Natural killer cell treated with Interleukin-12 subunit alpha and Interleukin-12 subunit beta and Interleukin-15 and Interleukin-18, amount 100 ng/mL, for 72 hours (primary cell): ENCODE results near the gene CLDN5. TPM values are rescaled to one million over a fixed set of nuclear protein-coding genes. Genes with fewer than 3 reads are reported as not detected.
A peak's percentile ranks its signal among the peaks of the same experiment; 100 is the strongest.

Experiments used
- ATAC-seq, 2 donors: fragments of 150-1000 bp; cut with Tn5 transposase in 1 of 2; sonication (Bioruptor Pico), chemical (Tn5 transposase) in 1 of 2; 2 replicates each; pipeline ENCODE4 v1.10.0; 2021
- DNase-seq: peaks from one replicate; pipeline ENCODE4 v3.0.0; 2022; ENCODE audit warnings: low spot score
- H3K27ac Mint-ChIP-seq, 2 donors: 1 replicate in 1 of 2; 2 replicates in 1 of 2; pipeline ENCODE4 v1.8.0; 2022; ENCODE audit warnings: mixed read lengths in 2 of 2, mild to moderate bottlenecking in 1 of 2, moderate library complexity in 1 of 2
- H3K27me3 Mint-ChIP-seq, 2 donors: 1 replicate in 1 of 2; 2 replicates in 1 of 2; pipeline ENCODE4 v1.8.0; 2022; ENCODE audit warnings: mixed read lengths in 2 of 2
- H3K36me3 Mint-ChIP-seq: one replicate; pipeline ENCODE4 v1.8.0; 2022; ENCODE audit warnings: mixed read lengths
- H3K4me1 Mint-ChIP-seq, 2 donors: 1 replicate in 1 of 2; 2 replicates in 1 of 2; pipeline ENCODE4 v1.8.0; 2022; ENCODE audit warnings: low read depth in 2 of 2, mixed read lengths in 2 of 2, mild to moderate bottlenecking in 1 of 2
- H3K4me3 Mint-ChIP-seq: one replicate; pipeline ENCODE4 v1.8.0; 2022; ENCODE audit warnings: mixed read lengths
- H3K9me3 Mint-ChIP-seq: 2 replicates; pipeline ENCODE4 v1.8.0; 2022; ENCODE audit warnings: mixed read lengths
- total RNA-seq, 2 donors: library from RNA; stranded (reverse); gene quantifications; one replicate each; pipeline ENCODE4 v1.2.3, GENCODE V29; 2022

The CLDN5 gene
- total RNA-seq, 2 donors from 2014 or later, result not detected

DNA sequence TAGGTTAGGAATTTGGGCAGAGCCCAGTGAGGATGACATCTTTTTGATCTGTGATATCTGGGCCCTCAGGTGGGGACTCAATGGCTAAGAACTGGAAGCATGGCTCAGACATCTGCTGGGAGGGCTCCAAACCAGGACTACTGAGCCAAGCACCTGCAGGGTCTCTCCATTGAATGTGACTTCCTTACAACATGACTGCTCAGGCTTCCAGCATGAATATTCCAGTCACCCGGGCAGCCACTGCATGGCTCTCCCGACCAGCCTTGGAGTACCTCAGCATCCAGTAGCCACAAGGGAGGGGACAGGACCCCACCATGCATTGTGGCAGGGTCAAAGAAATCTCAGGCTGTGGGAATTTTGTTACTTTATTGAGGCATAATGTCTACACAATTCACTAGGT is 35.9 kb downstream of the CLDN5 start:
- H3K4me3 Mint-ChIP-seq, result no peak overlapping the region
- DNase-seq, result no peak
- no peaks in the 10 kb centered on the region for H3K27me3 Mint-ChIP-seq
- ATAC-seq, result peak in 1 of 2 donors; percentile 43
- no peaks in the 10 kb centered on the region for H3K9me3 Mint-ChIP-seq
- peaks cover 31% of the 10 kb centered on the region for H3K36me3 Mint-ChIP-seq
- H3K27ac Mint-ChIP-seq, result no peak overlapping the region
- H3K4me1 Mint-ChIP-seq, result peaks cover 3 to 6% of the 10 kb centered on the region in 2 donors

DNA sequence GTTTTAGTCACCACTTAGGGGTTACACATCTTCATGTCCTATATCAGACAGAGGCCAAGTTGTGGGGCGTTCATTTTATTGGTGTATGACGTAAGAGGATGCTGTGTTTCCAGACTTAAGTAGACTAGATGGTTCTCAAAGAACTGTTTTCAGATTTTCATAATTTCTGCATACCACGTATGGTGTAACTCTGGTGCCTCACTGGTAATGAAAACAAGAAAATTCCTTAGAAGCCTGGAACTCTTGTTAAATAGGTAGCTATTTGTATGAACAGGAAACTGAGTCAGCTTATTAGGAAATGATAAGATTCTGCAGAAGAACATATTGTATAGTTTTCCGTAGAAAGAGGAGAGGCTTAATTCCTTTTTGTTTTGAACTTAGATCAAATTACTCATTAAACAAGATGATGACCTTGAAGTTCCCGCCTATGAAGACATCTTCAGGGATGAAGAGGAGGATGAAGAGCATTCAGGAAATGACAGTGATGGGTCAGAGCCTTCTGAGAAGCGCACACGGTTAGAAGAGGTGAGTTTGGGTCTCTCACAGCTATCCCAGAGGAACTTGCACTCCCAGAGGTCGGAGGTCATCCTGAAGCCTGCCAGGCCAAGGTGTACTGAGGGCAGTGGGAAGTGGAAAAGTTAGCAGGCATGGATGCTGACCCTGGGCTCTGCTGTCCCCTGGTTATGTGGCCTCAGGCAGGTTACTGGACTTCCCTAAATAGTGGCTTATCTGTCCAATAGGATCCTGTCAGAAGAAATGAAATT is 40.5 kb downstream of the CLDN5 start:
- no peak overlapping the region for H3K27ac Mint-ChIP-seq

DNA sequence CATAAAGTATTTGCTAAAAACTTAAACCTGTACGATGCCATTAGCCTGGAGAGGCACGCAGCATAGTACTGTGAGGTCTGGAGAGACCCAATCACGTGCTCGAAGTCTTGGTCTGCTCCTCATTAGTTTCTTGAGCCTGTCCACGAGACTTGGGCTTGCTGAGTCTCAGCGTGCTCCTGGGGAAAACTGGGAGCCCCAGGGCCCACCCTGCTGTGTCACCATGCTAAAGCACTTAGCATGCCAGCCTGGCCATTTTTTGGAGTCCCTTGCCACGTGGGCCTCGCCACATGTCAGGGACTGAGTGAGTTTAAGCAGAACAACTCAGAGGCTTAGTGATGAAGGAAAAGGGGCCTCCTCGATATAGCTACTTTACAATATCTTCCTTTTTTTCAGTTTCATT is 41.9 kb downstream of the CLDN5 start:
- Mint-ChIP-seq H3K4me1 (peaks cover 21% of the 10 kb centered on the region in 2 donors), H3K27ac (no peak overlapping the region), H3K4me3 (no peak overlapping the region), H3K36me3 (peaks cover 20% of the 10 kb centered on the region), H3K27me3 (no peaks in the 10 kb centered on the region), H3K9me3 (no peaks in the 10 kb centered on the region)
- DNase-seq (no peak), ATAC-seq (no peak)

More for the DNA sequence above, 40.5 kb downstream of the CLDN5 start:
- DNase-seq (no peak), ATAC-seq (no peak)
- H3K9me3 Mint-ChIP-seq, result no peaks in the 10 kb centered on the region
- no peaks in the 10 kb centered on the region for H3K27me3 Mint-ChIP-seq
- H3K36me3 Mint-ChIP-seq, result peaks cover 20% of the 10 kb centered on the region
- H3K4me1 Mint-ChIP-seq, result peaks cover 10 to 12% of the 10 kb centered on the region in 2 donors
- H3K4me3 Mint-ChIP-seq, result no peak overlapping the region

DNA sequence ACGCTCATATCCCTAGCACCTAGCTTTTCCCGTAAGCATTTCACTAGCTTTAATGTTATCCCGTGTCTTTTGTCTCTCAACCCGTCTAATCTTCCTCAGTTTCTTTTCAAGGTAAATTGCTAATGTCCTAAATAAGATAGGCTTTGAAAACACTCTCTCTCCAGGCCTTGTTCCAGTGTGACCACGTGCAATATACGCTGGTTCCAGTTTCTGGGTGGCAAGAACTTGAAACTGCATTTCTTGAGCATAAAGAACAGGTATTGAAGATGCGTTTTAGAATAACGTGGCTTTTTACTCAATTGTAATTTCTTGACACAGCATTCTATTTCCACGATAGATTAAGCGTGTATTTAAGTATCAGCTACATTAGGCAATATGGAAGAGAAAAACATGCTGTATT is 43.4 kb downstream of the CLDN5 start:
- Mint-ChIP-seq H3K27ac (peak overlapping the region in 1 of 2 donors; percentile 95), H3K4me3 (peak overlapping the region; percentile 99), H3K36me3 (peaks cover 20% of the 10 kb centered on the region), H3K27me3 (no peaks in the 10 kb centered on the region), H3K9me3 (no peaks in the 10 kb centered on the region), H3K4me1 (peaks cover 29 to 30% of the 10 kb centered on the region in 2 donors)
- DNase-seq (no peak), ATAC-seq (no peak)

DNA sequence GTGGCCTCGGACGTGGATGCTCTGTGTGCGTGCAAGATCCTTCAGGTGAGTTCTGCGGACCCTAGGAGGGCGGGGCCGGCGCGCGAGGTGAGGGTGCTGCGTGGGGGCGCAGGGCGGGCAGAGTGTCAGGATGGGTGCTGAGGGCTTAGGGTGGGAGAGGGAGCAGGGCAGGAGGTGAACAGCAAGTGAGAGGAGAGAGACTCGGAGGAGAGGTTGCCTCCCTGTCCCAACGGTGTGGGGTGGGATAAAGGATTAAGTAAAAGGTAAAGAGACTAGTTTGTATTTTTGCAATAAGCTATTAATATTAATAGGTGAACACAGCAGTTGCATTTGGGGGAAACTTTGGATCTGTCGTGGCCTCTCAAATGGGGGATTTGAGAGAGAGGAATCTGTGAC is 44.0 kb downstream of the CLDN5 start:
- Mint-ChIP-seq H3K4me3 (peak overlapping the region; percentile 99), H3K27ac (peak overlapping the region; percentile 95 to 100), H3K9me3 (no peaks in the 10 kb centered on the region), H3K36me3 (peaks cover 17% of the 10 kb centered on the region), H3K27me3 (no peaks in the 10 kb centered on the region), H3K4me1 (peaks cover 30 to 33% of the 10 kb centered on the region in 2 donors)
- DNase-seq (no peak), ATAC-seq (no peak)

DNA sequence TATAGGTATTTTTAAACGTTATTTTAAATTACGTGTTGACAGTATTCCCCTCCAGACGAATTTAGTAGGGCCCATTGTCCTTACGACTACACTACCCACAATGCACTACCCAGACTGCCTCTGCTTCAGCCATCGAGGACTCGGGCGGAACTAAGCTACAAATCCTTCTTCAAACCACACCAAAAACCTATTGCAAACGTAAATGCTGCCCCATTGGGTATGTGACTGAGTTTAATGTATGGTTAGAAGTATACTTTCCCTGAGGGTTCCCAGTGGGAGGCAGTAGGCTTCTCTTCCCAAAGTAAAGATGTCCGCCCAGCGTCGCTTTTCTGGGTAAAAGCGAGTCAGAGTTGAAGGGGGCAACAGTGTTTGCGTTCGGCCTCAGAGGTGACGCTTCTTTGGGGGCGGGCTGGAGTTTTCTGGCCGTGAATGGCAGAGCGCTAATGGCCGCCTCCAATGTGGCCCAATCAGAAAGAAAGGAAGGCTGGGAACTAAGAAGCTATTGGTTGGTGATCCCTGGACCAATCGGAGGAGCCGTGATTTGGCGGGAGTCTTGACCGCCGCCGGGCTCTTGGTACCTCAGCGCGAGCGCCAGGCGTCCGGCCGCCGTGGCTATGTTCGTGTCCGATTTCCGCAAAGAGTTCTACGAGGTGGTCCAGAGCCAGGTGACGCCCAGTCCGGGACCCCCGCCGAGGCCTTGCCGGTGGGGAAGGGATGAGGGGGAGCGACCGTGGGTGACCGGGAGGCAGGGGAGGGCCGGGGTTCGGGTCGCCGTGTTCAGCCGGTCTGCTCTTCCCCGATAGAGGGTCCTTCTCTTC is 44.6 kb downstream of the CLDN5 start, which contains the start of gene CDC45:
Gene CDC45 (plus strand): TSS at position 566 of the 818 bp plus-strand sequence. CDS start 49 bp downstream, at position 615.
- peaks cover 11% of the 10 kb centered on the region for H3K36me3 Mint-ChIP-seq
- peak within 1 kb of the TSS; percentile 99 for H3K4me3 Mint-ChIP-seq
- ATAC-seq, result peak; percentile 95 to 96
- peak within 1 kb of the TSS; percentile 95 to 100 for H3K27ac Mint-ChIP-seq
- no peaks in the 10 kb centered on the region for H3K9me3 Mint-ChIP-seq
- peaks cover 30 to 33% of the 10 kb centered on the region in 2 donors for H3K4me1 Mint-ChIP-seq
- DNase-seq, result peak; percentile 96
- H3K27me3 Mint-ChIP-seq, result no peaks in the 10 kb centered on the region

DNA sequence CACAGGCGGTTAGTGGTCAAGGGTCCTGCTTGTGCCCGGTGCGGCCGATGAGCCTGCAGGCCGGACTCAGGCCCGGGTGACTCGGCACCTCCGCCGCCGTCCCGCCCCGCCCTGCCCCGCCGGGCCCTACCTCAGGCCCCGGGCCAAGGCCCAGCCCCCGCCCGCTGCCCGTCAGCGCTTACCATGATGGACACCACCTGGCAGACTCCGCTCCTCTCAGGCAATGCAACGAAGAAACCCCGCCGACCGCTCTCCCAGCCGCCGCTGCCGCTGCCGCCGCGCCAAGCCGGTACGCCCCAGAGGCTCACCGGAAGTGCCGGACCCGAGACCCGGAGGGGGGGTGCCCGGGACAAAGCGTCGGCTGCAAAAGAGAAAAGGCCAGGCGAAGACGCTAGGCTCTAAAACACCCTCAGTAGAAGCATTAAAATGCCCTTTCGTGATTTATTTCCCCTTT is 45.3 kb downstream of the CLDN5 start, which contains the start of gene UFD1:
Gene UFD1 (minus strand): TSS at position 293 of the 454 bp plus-strand sequence. CDS start 108 bp downstream, at position 185.
- ATAC-seq (peak; percentile 75 to 80), DNase-seq (peak; percentile 90)
- Mint-ChIP-seq H3K4me1 (peaks cover 30 to 35% of the 10 kb centered on the region in 2 donors), H3K27me3 (no peaks in the 10 kb centered on the region), H3K4me3 (peak within 1 kb of the TSS; percentile 99), H3K9me3 (no peaks in the 10 kb centered on the region), H3K36me3 (peaks cover 10% of the 10 kb centered on the region), H3K27ac (peak within 1 kb of the TSS; percentile 95 to 100)

DNA sequence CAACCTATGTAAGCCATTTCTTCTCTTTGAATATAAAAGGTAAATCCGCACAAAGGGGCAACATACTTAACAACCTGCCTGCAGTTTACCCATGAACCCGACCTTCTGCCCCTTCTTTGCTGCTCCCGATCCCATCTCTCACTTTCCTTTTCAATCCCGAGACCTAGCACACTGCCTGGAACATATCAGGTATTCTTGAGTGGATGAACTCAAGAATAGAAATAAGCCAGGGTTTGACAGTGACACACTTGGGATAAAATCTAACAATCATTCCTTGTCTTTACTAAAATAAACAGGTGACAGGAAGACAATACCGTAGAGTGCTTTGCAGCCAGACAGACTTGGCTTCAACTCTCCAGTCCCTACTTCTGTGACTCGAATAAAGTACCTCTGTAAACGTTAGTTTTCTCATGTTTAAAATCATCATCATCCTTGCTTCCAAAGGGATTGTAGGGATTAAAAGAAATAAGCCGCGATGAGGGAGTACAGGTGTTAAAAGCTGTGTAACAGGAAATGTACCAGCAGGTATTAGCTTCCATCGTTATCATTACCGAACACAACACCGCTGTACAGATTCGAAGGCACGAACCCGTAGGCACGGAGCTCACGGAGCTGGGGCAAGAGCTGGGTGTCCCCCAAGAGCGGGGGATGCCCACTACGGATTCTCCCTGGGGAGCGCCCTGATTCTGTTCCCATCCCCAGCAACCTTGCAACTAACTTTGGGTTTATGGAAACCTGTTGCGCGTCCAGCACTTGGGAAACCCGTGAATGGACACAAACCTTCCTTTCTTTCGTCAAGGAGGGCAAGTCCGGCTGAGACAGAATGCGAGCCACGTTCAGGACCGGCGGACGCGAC is 45.9 kb downstream of the CLDN5 start:
- no peak for ATAC-seq
- no peaks in the 10 kb centered on the region for H3K9me3 Mint-ChIP-seq
- H3K4me1 Mint-ChIP-seq, result peaks cover 30 to 36% of the 10 kb centered on the region in 2 donors
- peaks cover 4% of the 10 kb centered on the region for H3K36me3 Mint-ChIP-seq
- H3K4me3 Mint-ChIP-seq, result peak overlapping the region; percentile 99
- no peaks in the 10 kb centered on the region for H3K27me3 Mint-ChIP-seq
- no peak for DNase-seq
- peak overlapping the region; percentile 80 to 95 for H3K27ac Mint-ChIP-seq

DNA sequence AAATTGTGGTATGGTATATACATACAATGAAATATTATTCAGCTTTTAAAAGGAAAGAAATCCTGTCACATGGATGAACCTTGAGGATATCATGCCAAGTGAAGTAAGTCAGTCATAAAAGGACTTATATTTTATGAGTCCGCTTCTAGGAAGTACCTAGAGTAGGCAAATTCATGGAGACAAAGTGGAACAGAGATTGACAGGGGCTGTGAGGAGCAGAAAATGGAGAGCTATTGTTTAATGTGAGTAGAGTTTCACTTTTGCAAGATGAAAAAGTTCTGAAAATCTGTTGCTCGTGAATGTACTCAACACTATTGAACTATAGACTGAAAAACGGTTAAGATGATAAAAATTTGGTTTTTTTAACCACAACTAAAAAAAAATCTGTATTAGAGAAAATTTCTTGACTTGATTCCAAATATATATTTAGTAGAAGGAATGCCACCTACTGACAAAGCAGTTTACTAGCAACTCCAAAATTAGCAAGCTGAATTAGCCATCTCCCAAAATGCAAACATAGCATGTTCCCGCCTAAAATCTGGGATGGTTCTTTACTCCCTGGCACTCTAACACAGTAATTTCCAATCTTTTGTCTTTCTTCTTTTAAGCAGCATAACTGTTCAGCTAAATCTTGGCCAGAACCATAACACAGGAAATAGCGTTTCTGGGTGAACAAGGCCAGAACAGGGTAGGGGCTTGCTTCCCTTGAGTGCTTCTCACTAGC is 46.7 kb downstream of the CLDN5 start:
- no peak for ATAC-seq
- no peak for DNase-seq
- H3K4me1 Mint-ChIP-seq, result peaks cover 30 to 37% of the 10 kb centered on the region in 2 donors
- H3K36me3 Mint-ChIP-seq, result peaks cover 4% of the 10 kb centered on the region
- H3K27ac Mint-ChIP-seq, result peak overlapping the region; percentile 80 to 95
- peak overlapping the region; percentile 99 for H3K4me3 Mint-ChIP-seq
- H3K27me3 Mint-ChIP-seq, result no peaks in the 10 kb centered on the region
- H3K9me3 Mint-ChIP-seq, result no peaks in the 10 kb centered on the region

DNA sequence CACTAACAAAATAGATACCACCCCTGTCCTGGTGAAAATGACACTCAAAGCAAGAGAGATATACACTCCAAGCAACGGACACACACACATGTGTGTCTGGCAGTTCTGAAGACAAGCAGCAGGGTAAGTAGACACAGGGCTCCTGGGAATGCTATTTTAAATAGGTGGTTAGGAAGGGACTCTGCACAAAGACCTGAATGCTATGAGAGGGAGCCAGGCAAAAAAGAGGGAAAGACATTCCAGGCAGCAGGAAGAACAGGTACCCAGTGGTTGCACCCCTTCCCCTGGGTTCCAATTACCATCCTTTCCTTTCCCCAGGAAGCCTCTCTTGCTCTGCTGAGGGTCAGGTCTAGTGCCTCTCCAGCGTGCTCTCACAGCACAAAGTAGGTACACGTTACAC is 48.2 kb downstream of the CLDN5 start:
- Mint-ChIP-seq H3K27me3 (no peaks in the 10 kb centered on the region), H3K4me3 (peak overlapping the region; percentile 57), H3K4me1 (peaks cover 30 to 37% of the 10 kb centered on the region in 2 donors), H3K27ac (peak overlapping the region in 1 of 2 donors; percentile 53), H3K36me3 (peaks cover 4% of the 10 kb centered on the region), H3K9me3 (no peaks in the 10 kb centered on the region)
- ATAC-seq (no peak), DNase-seq (no peak)

DNA sequence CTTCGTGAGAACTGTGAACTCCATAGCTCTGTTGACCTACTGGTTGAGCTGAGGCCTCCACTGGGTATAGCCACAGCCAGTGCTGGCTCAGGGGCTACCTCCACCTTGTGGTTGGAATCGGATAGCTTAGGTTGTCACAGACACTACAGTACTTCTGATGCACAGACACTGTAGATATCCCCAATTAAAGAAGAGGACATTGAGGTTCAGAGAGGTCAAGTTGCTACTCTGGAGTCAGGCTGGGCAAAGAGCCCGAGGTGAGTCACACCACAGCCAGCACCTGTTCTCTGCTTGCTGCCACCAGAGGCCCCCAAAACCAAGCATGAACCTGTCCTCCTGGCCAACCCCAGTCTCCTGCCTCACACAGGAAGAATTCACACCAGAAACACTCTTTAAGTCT is 50.6 kb downstream of the CLDN5 start:
- H3K9me3 Mint-ChIP-seq, result no peaks in the 10 kb centered on the region
- H3K36me3 Mint-ChIP-seq, result peaks cover 6% of the 10 kb centered on the region
- peaks cover 20 to 29% of the 10 kb centered on the region in 2 donors for H3K4me1 Mint-ChIP-seq
- no peaks in the 10 kb centered on the region for H3K27me3 Mint-ChIP-seq
- ATAC-seq, result no peak
- H3K4me3 Mint-ChIP-seq, result no peak overlapping the region
- no peak overlapping the region for H3K27ac Mint-ChIP-seq
- no peak for DNase-seq
